HepG2 (cell line): ENCODE measurements around the gene MAP3K2. TPM values are rescaled to one million over a fixed set of nuclear protein-coding genes. Genes with fewer than 3 reads are reported as not detected.
A peak's percentile ranks its signal among the peaks of the same experiment; 100 is the strongest.

ENCODE experiments used
- DNMT1 ChIP-seq: sonication (generic); formaldehyde crosslinking; IDR thresholded peaks from 2 replicates; pipeline ENCODE4 v1.5.1; 2020; ENCODE audit warnings: mild to moderate bottlenecking, missing genetic modification reagents
- FOSL2 ChIP-seq: sonication (generic); formaldehyde crosslinking; IDR thresholded peaks from 2 replicates; pipeline ENCODE4 v1.4.0; 2020; ENCODE audit warnings: missing genetic modification reagents
- IKZF4 ChIP-seq: sonication (generic); formaldehyde crosslinking; IDR thresholded peaks from 2 replicates; pipeline ENCODE4 v1.5.1; 2020; ENCODE audit warnings: borderline replicate concordance, mild to moderate bottlenecking, low read depth, missing genetic modification reagents; ENCODE audit errors: not compliant biosample characterization
- JDP2 ChIP-seq: sonication (generic); formaldehyde crosslinking; IDR thresholded peaks from 2 replicates; pipeline ENCODE4 v1.8.1; 2022; ENCODE audit warnings: missing genetic modification reagents, borderline replicate concordance
- KLF13 ChIP-seq: sonication (generic); formaldehyde crosslinking; IDR thresholded peaks from 2 replicates; pipeline ENCODE4 v1.4.0; 2020; ENCODE audit warnings: mild to moderate bottlenecking, missing genetic modification reagents
- MAFF ChIP-seq: IDR thresholded peaks from 2 replicates; pipeline ENCODE4 v1.6.1; 2011; ENCODE audit warnings: low read depth, low read length, improper control_type of control experiment
- MEF2D ChIP-seq: sonication (generic); formaldehyde crosslinking; IDR thresholded peaks from 2 replicates; pipeline ENCODE4 v1.5.1; 2020; ENCODE audit warnings: mild to moderate bottlenecking, missing genetic modification reagents
- PATZ1 ChIP-seq: sonication (generic); formaldehyde crosslinking; IDR thresholded peaks from 2 replicates; pipeline ENCODE4 v1.4.0; 2020; ENCODE audit warnings: missing genetic modification reagents
- SKI ChIP-seq: fragments of 450-650 bp; IDR thresholded peaks from one replicate; pipeline ENCODE4 v1.6.1; 2018; ENCODE audit warnings: mild to moderate bottlenecking; ENCODE audit not compliant: partially characterized antibody
- SMYD3 ChIP-seq: sonication (generic); formaldehyde crosslinking; IDR thresholded peaks from 2 replicates; pipeline ENCODE4 v1.8.1; 2023; ENCODE audit warnings: mild to moderate bottlenecking, missing genetic modification reagents
- ZBTB26 ChIP-seq: IDR thresholded peaks from 2 replicates; pipeline ENCODE4 v1.6.1; 2016; ENCODE audit warnings: missing compliant biosample characterization, missing genetic modification reagents, borderline replicate concordance
- ZNF138 ChIP-seq: sonication (generic); formaldehyde crosslinking; IDR thresholded peaks from 2 replicates; pipeline ENCODE4 v1.5.0; 2020; ENCODE audit warnings: mild to moderate bottlenecking, low read depth, missing genetic modification reagents
- ZNF44 ChIP-seq: sonication (generic); formaldehyde crosslinking; IDR thresholded peaks from 2 replicates; pipeline ENCODE4 v1.5.1; 2020; ENCODE audit warnings: mild to moderate bottlenecking, missing genetic modification reagents
- ZNF460 ChIP-seq: sonication (generic); formaldehyde crosslinking; IDR thresholded peaks from 2 replicates; pipeline ENCODE4 v1.5.1; 2020; ENCODE audit warnings: missing genetic modification reagents, mild to moderate bottlenecking, borderline replicate concordance
- ZNF629 ChIP-seq: sonication (generic); formaldehyde crosslinking; conservative IDR thresholded peaks from 2 replicates; pipeline ENCODE4 v1.5.0; 2020; ENCODE audit warnings: missing genetic modification reagents
- ZNF747 ChIP-seq: sonication (generic); formaldehyde crosslinking; IDR thresholded peaks from 2 replicates; pipeline ENCODE4 v1.8.1; 2023; ENCODE audit warnings: missing genetic modification reagents, mild to moderate bottlenecking, borderline replicate concordance
- ZZZ3 ChIP-seq: sonication (generic); formaldehyde crosslinking; IDR thresholded peaks from 2 replicates; pipeline ENCODE4 v1.4.0; 2020; ENCODE audit warnings: missing genetic modification reagents, mild to moderate bottlenecking, borderline replicate concordance
- polyA plus RNA-seq, 8 experiments: library from polyadenylated mRNA; depleted of rRNA in 3 of 8; stranded (reverse) in 7 of 8; unstranded in 1 of 8; fragments of >200 nt; fragmentation: Illumina TruSeq in 4 of 8; extraction: Trizol in 4 of 8; gene quantifications; 2 replicates each; pipeline versions ENCODE4 v1.2.1 to v1.2.3, GENCODE V29; 2011 to 2016; ENCODE audit warnings: low read depth in 4 of 8, missing spikeins in 1 of 8, mixed read lengths in 1 of 8; ENCODE audit not compliant: insufficient read depth in 1 of 8
- total RNA-seq, 5 experiments: library from RNA; depleted of rRNA; stranded (reverse); fragments of >200 nt; fragmentation: Illumina TruSeq; extraction: Trizol; gene quantifications; 2 replicates each; pipeline ENCODE4 v1.2.3, GENCODE V29; 2016; ENCODE audit warnings: low read depth in 1 of 5
- TF ChIP-seq, protein P1 (sequence below): IDR thresholded peaks from 2 replicates; pipeline ENCODE4 v1.4.0; 2020; ENCODE audit warnings: mild to moderate bottlenecking, missing genetic modification reagents
- TF ChIP-seq, protein P2 (sequence below): sonication (generic); formaldehyde crosslinking; IDR thresholded peaks from 2 replicates; pipeline ENCODE4 v1.4.0; 2020; ENCODE audit warnings: missing genetic modification reagents

MAP3K2 gene
- total and polyA plus RNA-seq, 2 of the 13 experiments (the other 11 are each of a cell fraction or from before 2014, with no cell fraction given): 12.2 to 37.2 TPM

DNA sequence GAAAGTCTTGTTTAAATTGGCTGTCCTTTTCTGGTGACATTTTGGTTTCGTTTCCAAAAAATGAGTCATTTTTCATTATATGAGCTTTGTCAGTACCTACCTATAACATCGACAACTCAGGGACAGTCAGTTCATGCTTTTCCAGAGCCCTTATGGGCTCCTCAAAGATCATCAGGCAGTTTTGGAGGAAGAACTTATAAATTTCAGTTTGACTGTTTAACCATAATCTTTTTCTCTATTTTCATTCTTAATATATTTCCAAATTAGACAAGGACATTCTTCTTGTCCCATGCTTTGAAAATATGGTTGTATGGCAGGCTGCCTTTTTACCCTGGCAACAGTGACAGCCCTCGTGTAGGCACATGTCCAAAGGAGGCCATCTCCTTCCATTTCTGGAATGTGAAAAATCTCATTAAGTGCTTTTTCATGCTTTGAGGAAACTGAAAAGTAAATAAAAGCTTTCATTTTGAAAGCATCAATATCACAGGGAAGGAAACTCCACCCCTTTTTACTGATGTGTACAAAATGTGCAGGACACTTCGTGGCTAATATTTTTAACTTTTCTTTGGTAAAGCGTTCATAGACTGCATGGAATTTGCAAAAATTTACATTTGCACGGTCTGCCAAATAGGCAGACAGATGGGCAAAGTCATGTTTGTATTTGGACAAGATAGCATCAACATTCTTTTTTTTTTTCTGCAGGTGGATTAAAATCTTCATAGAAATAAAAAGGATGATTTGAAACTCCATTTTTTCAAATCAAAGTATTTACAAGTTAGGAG is 23.3 kb upstream of the MAP3K2 start (continued):
- peak; percentile 29; the same call in 1 of the 2 replicates for TF ChIP-seq PATZ1 (CRISPR knock-in tag)
- no peak for TF ChIP-seq ZZZ3 (CRISPR knock-in tag)
- no peak for TF ChIP-seq ZNF747 (CRISPR knock-in tag)
- no peak for TF ChIP-seq MEF2D (CRISPR knock-in tag)
- TF ChIP-seq ZNF629: no peak
- no peak for TF ChIP-seq ZNF138
- TF ChIP-seq SMYD3 (CRISPR knock-in tag): no peak
- TF ChIP-seq KLF13 (CRISPR knock-in tag): no peak
- no peak for TF ChIP-seq JDP2 (CRISPR knock-in tag)
- TF ChIP-seq DNMT1 (CRISPR knock-in tag): no peak
- no peak for TF ChIP-seq MAFF
- no peak for TF ChIP-seq ZNF460
- 0 out of 2 replicates have a peak, but pooled peaks have one; percentile 32 for TF ChIP-seq FOSL2 (CRISPR knock-in tag)
- TF ChIP-seq SKI: no peak
- TF ChIP-seq, protein P1, sequence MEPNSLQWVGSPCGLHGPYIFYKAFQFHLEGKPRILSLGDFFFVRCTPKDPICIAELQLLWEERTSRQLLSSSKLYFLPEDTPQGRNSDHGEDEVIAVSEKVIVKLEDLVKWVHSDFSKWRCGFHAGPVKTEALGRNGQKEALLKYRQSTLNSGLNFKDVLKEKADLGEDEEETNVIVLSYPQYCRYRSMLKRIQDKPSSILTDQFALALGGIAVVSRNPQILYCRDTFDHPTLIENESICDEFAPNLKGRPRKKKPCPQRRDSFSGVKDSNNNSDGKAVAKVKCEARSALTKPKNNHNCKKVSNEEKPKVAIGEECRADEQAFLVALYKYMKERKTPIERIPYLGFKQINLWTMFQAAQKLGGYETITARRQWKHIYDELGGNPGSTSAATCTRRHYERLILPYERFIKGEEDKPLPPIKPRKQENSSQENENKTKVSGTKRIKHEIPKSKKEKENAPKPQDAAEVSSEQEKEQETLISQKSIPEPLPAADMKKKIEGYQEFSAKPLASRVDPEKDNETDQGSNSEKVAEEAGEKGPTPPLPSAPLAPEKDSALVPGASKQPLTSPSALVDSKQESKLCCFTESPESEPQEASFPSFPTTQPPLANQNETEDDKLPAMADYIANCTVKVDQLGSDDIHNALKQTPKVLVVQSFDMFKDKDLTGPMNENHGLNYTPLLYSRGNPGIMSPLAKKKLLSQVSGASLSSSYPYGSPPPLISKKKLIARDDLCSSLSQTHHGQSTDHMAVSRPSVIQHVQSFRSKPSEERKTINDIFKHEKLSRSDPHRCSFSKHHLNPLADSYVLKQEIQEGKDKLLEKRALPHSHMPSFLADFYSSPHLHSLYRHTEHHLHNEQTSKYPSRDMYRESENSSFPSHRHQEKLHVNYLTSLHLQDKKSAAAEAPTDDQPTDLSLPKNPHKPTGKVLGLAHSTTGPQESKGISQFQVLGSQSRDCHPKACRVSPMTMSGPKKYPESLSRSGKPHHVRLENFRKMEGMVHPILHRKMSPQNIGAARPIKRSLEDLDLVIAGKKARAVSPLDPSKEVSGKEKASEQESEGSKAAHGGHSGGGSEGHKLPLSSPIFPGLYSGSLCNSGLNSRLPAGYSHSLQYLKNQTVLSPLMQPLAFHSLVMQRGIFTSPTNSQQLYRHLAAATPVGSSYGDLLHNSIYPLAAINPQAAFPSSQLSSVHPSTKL (CRISPR knock-in tag): peak; percentile 64
- TF ChIP-seq, protein P2, sequence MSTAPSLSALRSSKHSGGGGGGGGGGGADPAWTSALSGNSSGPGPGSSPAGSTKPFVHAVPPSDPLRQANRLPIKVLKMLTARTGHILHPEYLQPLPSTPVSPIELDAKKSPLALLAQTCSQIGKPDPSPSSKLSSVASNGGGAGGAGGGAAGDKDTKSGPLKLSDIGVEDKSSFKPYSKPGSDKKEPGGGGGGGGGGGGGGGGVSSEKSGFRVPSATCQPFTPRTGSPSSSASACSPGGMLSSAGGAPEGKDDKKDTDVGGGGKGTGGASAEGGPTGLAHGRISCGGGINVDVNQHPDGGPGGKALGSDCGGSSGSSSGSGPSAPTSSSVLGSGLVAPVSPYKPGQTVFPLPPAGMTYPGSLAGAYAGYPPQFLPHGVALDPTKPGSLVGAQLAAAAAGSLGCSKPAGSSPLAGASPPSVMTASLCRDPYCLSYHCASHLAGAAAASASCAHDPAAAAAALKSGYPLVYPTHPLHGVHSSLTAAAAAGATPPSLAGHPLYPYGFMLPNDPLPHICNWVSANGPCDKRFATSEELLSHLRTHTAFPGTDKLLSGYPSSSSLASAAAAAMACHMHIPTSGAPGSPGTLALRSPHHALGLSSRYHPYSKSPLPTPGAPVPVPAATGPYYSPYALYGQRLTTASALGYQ (CRISPR knock-in tag): no peak
- no peak for TF ChIP-seq IKZF4 (CRISPR knock-in tag)
- TF ChIP-seq ZNF44 (CRISPR knock-in tag): no peak
- TF ChIP-seq ZBTB26 (CRISPR knock-in tag): no peak
